HCT116 (cell line): ENCODE results near the gene TBC1D1.

ENCODE experiments used
- EZH2 ChIP-seq: fragments of 200-600 bp; sonication (generic); IDR thresholded peaks from 2 replicates; pipeline ENCODE4 v1.6.1; 2017; ENCODE audit warnings: antibody characterized with exemption, mixed run types
- ZBTB33 ChIP-seq: IDR thresholded peaks from 2 replicates; pipeline ENCODE4 v1.6.1; 2011; ENCODE audit warnings: mild to moderate bottlenecking, low read length, moderate library complexity; ENCODE audit not compliant: insufficient replicate concordance; ENCODE audit errors: extremely low read depth
- ZNF274 ChIP-seq: fragments of 200-500 bp; sonication (Bioruptor generic); IDR thresholded peaks from 2 replicates; pipeline ENCODE4 v1.6.1; 2014; ENCODE audit warnings: mild to moderate bottlenecking, low read depth, low read length, inconsistent platforms

DNA sequence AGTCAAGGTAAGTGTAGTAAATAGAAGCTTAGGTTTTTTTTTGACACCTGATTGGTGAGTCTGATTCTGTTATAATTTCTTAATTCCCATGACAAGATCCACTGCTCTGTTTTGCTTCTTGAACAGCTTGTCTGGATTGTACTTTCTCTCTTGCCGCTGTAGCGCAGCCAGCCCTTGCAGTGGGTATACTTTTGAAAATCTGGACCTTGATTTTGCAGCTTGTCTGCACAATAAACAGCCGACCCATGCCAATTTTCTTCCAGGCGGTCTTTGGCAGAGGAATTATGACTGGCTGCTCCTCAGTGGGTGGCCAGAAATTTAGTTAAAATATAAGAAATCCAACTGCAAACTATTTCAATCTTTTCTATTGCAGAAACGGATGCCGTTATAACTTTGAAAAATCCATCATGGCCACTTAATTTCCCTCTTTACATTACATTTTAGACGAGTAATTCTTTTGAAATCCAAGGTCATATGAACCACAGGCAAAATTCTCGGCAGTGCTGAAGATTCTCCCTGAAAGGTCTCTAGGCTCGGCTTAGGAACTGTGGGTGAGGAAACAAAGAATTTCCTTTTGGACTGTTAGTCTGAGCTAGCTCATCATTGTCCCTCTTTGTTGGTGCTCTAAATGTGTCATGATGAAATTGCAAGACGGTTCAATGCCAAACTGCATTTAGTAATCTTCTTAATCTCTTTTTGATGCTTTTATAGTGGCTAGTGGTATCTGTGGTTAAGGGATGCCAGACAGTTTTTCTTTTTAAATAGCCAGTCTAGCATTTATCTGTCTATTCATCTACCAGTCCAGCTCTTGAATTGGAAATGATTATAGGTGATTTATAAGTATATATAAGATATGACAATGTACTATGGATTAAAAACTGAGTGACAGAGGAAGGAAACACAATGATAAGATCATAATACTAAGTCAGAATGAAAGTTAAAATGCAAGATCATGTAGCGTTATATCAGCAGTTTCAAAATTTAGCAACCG is 37.8 kb downstream of the TBC1D1 start:
- TF ChIP-seq EZH2: no peak
- TF ChIP-seq ZBTB33: no peak
- TF ChIP-seq ZNF274: no peak
